ENCODE measurements around the gene POU2F1.

DNA sequence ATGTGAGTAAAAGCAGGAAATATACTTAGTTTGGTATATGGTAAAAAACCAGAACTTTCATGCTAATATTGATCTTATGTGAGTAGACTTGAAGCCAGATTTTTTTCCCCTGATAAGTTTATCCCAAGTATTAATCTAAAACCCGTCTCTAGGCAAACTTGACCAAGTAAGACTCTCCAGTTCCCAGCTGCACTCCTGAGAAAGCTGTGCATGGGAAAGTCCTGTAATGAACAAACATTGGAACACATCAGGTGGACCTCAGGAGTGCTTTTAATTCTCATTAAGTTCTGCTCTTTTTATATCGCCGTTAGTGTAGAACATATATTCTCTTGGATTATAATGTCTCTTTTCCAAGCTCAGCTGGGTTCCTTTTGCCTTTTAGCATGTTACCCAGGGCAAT is 192.6 kb downstream of the POU2F1 start:
- TF ChIP-seq EZH2 (IDR thresholded peaks at IDR 0.05) (no peak), POLR2AphosphoS5 (IDR thresholded peaks at IDR 0.05; ENCODE audit: borderline replicate concordance, low read depth, low read length) (no peak), FOXP2 (optimal IDR thresholded peaks at IDR 0.05; ENCODE audit: control extremely low read depth, extremely low read length, insufficient read depth) (no peak)

All from SK-N-MC (cell line).